Measurements from ENCODE around the gene BEST4.
"Not testable (repeated sequence)": the region's sequence is repeated elsewhere in the genome, so short reads cannot be mapped to it uniquely, and the experiment has no call there.

GRCh38 chr1:44766421-44766820 is 21.5 kb downstream of the BEST4 start:
- not testable (repeated sequence) for TF ChIP-seq GABPA (IDR thresholded peaks at IDR 0.05; ENCODE audit: borderline replicate concordance, insufficient read depth, low read length); JUN (IDR thresholded peaks at IDR 0.05; ENCODE audit: low read depth, low read length); CTCF (IDR thresholded peaks at IDR 0.05; ENCODE audit: control extremely low read depth in 1 of 3, insufficient read depth in 1 of 3, low read depth in 1 of 3, low read length in 3 of 3); MAFK (IDR thresholded peaks at IDR 0.05; ENCODE audit: low read depth, low read length); ZNF274 (IDR thresholded peaks at IDR 0.05; ENCODE audit: borderline replicate concordance, extremely low read depth, low read length); POLR2A (IDR thresholded peaks at IDR 0.05; ENCODE audit: control extremely low read depth in 1 of 2, low read depth in 2 of 2, low read length in 2 of 2); SIN3A (conservative IDR thresholded peaks at IDR 0.05 in 1 of 2, IDR thresholded peaks at IDR 0.05 in 1 of 2; ENCODE audit: low read depth in 1 of 2, low read length in 2 of 2); JUND (IDR thresholded peaks at IDR 0.05; ENCODE audit: low read length); SUZ12 (IDR thresholded peaks at IDR 0.05; ENCODE audit: low read length); CTBP2 (IDR thresholded peaks at IDR 0.05; ENCODE audit: borderline replicate concordance, insufficient read depth, insufficient read length, low read length)
